Natural killer cell (primary cell): ENCODE measurements around the gene GIT2. TPM values are rescaled to one million over a fixed set of nuclear protein-coding genes. Genes with fewer than 3 reads are reported as not detected.

Experiments used
- ATAC-seq, 3 donors: fragments of 150-1000 bp in 2 of 3; fragments of 200-7000 bp in 1 of 3; cut with Tn5 transposase; 1 replicate in 1 of 3; 2 replicates in 2 of 3; pipeline ENCODE4 v1.10.0; 2021; ENCODE audit warnings: mild to moderate bottlenecking in 2 of 3, moderate library complexity in 2 of 3
- DNase-seq, 2 donors: peaks; one replicate each; pipeline versions ENCODE4 v3.0.0 to v3.0.0-alpha.2; 2013 to 2021; ENCODE audit warnings: mixed read lengths in 1 of 2
- H3K27ac ChIP-seq: one replicate; pipeline ENCODE4 v1.5.1; 2013; ENCODE audit warnings: mild to moderate bottlenecking, low read length
- H3K27me3 ChIP-seq: one replicate; pipeline ENCODE4 v1.6.1; 2013; ENCODE audit warnings: low read length; ENCODE audit not compliant: control insufficient read depth, insufficient read depth
- H3K36me3 ChIP-seq: one replicate; pipeline ENCODE4 v1.6.1; 2013; ENCODE audit warnings: low read length; ENCODE audit not compliant: control insufficient read depth, insufficient read depth
- H3K4me1 ChIP-seq: one replicate; pipeline ENCODE4 v1.6.1; 2013; ENCODE audit warnings: low read length; ENCODE audit not compliant: control insufficient read depth, insufficient read depth
- H3K4me3 ChIP-seq: one replicate; pipeline ENCODE4 v1.5.1; 2013; ENCODE audit warnings: low read length
- H3K9me3 ChIP-seq: one replicate; pipeline ENCODE4 v1.6.1; 2013; ENCODE audit warnings: low read length; ENCODE audit not compliant: control insufficient read depth, insufficient read depth
- H3K27ac Mint-ChIP-seq, 2 donors: one replicate each; pipeline ENCODE4 v1.8.0; 2022; ENCODE audit warnings: mild to moderate bottlenecking in 2 of 2, mixed read lengths in 2 of 2, moderate library complexity in 1 of 2
- H3K27me3 Mint-ChIP-seq, 2 donors: one replicate each; pipeline ENCODE4 v1.8.0; 2022; ENCODE audit warnings: low read depth in 2 of 2, mixed read lengths in 2 of 2
- H3K36me3 Mint-ChIP-seq: one replicate; pipeline ENCODE4 v1.8.0; 2022; ENCODE audit warnings: mixed read lengths
- H3K4me1 Mint-ChIP-seq, 2 donors: one replicate each; pipeline ENCODE4 v1.8.0; 2022; ENCODE audit warnings: mixed read lengths in 2 of 2
- H3K4me3 Mint-ChIP-seq: one replicate; pipeline ENCODE4 v1.8.0; 2022; ENCODE audit warnings: mild to moderate bottlenecking, moderate library complexity, mixed read lengths
- H3K9me3 Mint-ChIP-seq, 2 donors: one replicate each; pipeline ENCODE4 v1.8.0; 2022; ENCODE audit warnings: mixed read lengths in 2 of 2
- CTCF ChIP-seq: fragments of 200-600 bp; IDR thresholded peaks from one replicate; pipeline ENCODE4 v1.8.0; 2022; ENCODE audit warnings: antibody characterized with exemption
- WGBS: methylation state at CpG from one replicate; pipeline ENCODE4 v1.1.7; 2013; ENCODE audit warnings: missing lambda C conversion rate; ENCODE audit not compliant: insufficient coverage; 5-methylcytosine and 5-hydroxymethylcytosine counted together
- intact Hi-C: fragments of 100-400 bp; cut with micrococcal nuclease; formaldehyde crosslinking; loops from one replicate; pipeline ENCODE4 v1.14.2; 2022
- total RNA-seq, 4 donors: library from RNA; stranded (reverse); fragments of 120-200 nt in 1 of 4; gene quantifications; one replicate each; pipeline versions ENCODE4 v1.2.3 to v1.2.4, GENCODE V29; 2013 to 2022

The GIT2 gene
- total RNA-seq, 3 donors from 2014 or later (not counting 1 experiment from before 2014, with no cell fraction given), result 98.8 to 118 (median 117) TPM

GRCh38 chr12:110023059-110023980 is 27.2 kb upstream of the GIT2 start:
- peaks cover 84% of the 10 kb centered on the region for H3K36me3 ChIP-seq
- 92% methylated on average over 5 of the region's 5 CpGs for WGBS
- DNase-seq (no peak), ATAC-seq (no peak)
- H3K36me3 Mint-ChIP-seq, result peaks cover 16% of the 10 kb centered on the region
- no peak for TF ChIP-seq CTCF
- H3K4me1 ChIP-seq, result no peaks in the 10 kb centered on the region
- no peak overlapping the region for H3K27ac Mint-ChIP-seq
- no peaks in the 10 kb centered on the region for H3K4me1 Mint-ChIP-seq
- H3K4me3 Mint-ChIP-seq, result no peak overlapping the region
- H3K27me3 Mint-ChIP-seq, result no peaks in the 10 kb centered on the region
- intact Hi-C loops, result no loop called here
- H3K27ac ChIP-seq, result no peak overlapping the region
- H3K9me3 ChIP-seq, result no peaks in the 10 kb centered on the region
- H3K4me3 ChIP-seq, result no peak overlapping the region
- no peaks in the 10 kb centered on the region for H3K9me3 Mint-ChIP-seq
- H3K27me3 ChIP-seq, result no peaks in the 10 kb centered on the region

GRCh38 chr12:110020956-110021355 is 24.8 kb upstream of the GIT2 start:
- Mint-ChIP-seq H3K9me3 (no peaks in the 10 kb centered on the region), H3K36me3 (peaks cover 8% of the 10 kb centered on the region)
- 99% methylated on average over 4 of the region's 4 CpGs for WGBS

GRCh38 chr12:110015132-110015531 is 19.0 kb upstream of the GIT2 start:
- H3K9me3 ChIP-seq, result no peaks in the 10 kb centered on the region
- peak in 2 of 3 donors; percentile 53 to 58 for ATAC-seq
- TF ChIP-seq CTCF, result peak; percentile 22
- no peak overlapping the region for H3K4me3 ChIP-seq
- H3K9me3 Mint-ChIP-seq, result no peaks in the 10 kb centered on the region
- H3K27me3 Mint-ChIP-seq, result no peaks in the 10 kb centered on the region
- peak in 1 of 2 donors; percentile 65 for DNase-seq
- H3K27me3 ChIP-seq, result no peaks in the 10 kb centered on the region
- peak overlapping the region; percentile 70 to 83 for H3K27ac Mint-ChIP-seq
- no peak overlapping the region for H3K4me3 Mint-ChIP-seq
- peaks cover 23% of the 10 kb centered on the region for H3K4me1 ChIP-seq
- peaks cover 8% of the 10 kb centered on the region for H3K36me3 Mint-ChIP-seq
- peaks cover 23 to 28% of the 10 kb centered on the region in 2 donors for H3K4me1 Mint-ChIP-seq
- H3K27ac ChIP-seq, result peak overlapping the region; percentile 12
- peaks cover 39% of the 10 kb centered on the region for H3K36me3 ChIP-seq
- intact Hi-C loops, result loop anchor here (2.0 kb wide), 1 partner anchor 210 kb away; no protein-coding TSS in a partner anchor
- WGBS, result 0% methylated on average over 2 of the region's 2 CpGs

More at GRCh38 chr12:110020956-110021355, 24.8 kb upstream of the GIT2 start:
- H3K4me1 Mint-ChIP-seq, result no peaks in the 10 kb centered on the region
- intact Hi-C loops, result no loop called here
- H3K27ac ChIP-seq, result no peak overlapping the region
- no peak overlapping the region for H3K4me3 ChIP-seq
- H3K4me1 ChIP-seq, result no peaks in the 10 kb centered on the region
- TF ChIP-seq CTCF, result no peak
- DNase-seq, result no peak
- no peak overlapping the region for H3K27ac Mint-ChIP-seq
- peaks cover 80% of the 10 kb centered on the region for H3K36me3 ChIP-seq
- H3K27me3 ChIP-seq, result no peaks in the 10 kb centered on the region
- H3K4me3 Mint-ChIP-seq, result no peak overlapping the region
- no peaks in the 10 kb centered on the region for H3K9me3 ChIP-seq
- H3K27me3 Mint-ChIP-seq, result no peaks in the 10 kb centered on the region
- no peak for ATAC-seq
